Ramos (cell line): ENCODE measurements around the gene LYL1.
"Not testable (repeated sequence)": the region's sequence is repeated elsewhere in the genome, so short reads cannot be mapped to it uniquely, and the experiment has no call there.

Source experiments
- in situ Hi-C: fragments of 300-500 bp; cut with MboI; formaldehyde crosslinking; loops from one replicate; pipeline ENCODE4 v1.14.3; 2022; ENCODE audit warnings: low sequenced_read_pairs; ENCODE audit not compliant: unreplicated experiment

Gene LYL1

DNA sequence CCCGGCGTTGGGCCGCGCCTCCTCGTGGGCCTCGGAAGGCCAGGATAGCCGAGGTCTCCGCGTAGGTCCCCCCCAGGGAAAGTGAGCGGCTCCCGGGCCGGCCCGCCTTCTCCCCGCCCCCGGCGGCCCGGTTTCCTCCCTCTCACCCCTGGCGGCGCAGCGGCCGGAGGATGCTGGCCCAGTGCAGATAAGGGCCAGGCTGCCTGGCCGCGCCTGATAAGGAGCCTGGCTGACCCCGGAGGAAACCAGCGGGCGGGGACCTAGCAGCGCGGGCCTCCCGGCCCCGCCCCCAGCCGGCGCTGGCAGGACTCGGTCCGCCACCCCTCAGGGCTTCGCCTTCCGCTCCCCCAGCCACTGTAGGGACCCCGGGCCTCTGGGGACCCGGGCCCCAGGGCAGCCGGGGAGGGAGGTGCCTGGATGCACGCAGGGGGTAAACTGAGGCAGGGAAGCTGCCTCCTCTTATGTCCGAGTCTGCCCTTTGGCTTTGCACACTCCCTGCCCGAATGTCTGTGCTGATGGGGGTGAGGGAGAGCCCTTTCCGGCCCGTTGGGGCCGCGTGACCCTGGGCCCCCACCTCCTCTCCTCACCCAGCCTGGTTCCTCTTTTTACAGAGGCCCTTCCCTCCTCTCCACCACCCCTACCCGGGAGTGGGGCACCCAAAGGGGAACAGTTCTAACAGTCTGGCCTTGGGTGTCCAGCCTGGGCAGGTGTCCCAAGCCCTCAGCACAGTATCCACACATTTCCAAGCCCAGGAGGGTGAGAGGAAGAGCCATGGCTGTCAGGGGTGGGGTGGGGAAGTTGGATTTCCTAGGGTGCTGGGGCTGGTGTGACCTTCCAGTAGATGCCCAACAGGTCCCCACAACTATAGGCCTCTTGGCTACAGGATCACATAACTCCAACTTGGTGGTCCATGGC lies at the start of gene LYL1:
LYL1 (minus strand) TSS at position 193 of the 915 bp plus-strand sequence. CDS start 1,687 bp downstream, outside the sequence.
- in situ Hi-C loops, result no loop called here

DNA sequence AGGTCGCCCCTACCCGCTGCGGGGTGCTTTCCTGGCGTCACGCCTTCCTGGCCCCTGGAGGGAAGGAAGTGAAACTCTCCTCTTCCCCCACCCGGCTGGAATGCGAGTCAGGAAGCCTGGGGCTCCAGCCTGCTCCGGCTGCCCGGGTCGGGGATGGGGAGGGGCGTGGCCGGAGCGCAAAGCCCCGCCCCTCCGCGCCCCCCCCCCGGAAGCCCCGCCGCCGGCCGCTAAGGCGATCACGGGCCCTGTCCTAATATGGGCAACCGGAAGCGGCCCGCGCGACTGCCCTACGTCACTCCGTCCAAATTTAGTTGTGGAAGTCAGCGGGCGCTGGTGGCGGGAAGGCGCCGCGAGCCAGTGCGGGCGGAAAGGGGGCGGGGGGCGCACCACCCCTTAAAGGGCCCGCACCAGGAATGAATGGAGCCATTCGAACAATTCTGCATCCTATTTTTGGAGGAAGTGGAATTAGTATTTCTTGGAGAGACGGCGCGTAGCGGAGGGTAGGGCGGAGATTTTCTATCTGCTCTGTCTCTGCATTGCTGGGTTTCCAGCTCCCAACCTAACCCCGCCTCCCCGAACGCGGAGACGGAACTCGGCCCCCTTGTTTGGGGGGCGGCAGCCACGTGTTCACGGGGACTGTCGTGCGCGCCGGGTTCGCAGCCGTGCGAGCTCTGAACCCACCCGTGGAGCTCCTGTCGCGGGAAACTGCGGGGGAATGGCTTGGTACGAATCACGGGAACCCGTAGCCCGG lies 49.1 kb upstream of the LYL1 start:
- in situ Hi-C loops, result loop anchor here (5.0 kb wide), 1 partner anchor 44 kb away; no protein-coding TSS in a partner anchor

DNA sequence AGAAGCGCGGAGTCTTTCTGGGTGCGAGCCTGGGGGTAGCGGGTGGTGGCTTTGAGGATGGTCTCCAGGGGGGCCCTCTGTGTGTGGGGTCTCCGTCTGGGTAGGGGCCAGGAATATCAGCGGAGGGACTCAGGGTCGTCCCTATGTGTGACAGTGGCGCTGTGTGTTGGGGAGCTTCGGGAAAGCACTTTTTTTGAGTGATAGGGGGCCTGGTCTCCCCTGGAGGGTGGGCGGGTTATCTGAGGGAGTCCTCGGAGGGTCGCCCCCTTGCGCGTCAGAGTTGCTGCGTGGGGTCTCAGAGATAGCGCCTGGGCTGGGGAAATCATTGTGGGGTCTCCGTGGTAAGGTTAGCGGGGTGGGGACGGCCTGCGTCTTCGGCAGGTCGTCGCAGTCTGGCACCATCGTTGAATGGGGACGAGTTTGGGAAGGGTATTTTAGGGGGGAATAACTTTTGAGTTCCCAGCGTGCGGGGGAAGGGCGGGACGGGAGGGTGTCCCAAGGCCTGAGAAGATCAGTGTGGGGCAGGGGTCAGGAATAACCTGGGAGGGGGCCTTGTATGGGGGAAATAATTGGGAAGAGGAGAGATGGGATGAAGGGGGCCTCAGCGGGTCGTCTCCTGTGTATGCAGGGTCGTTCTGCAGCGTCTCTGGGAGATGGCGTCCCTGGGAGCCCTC lies 48.4 kb upstream of the LYL1 start:
- in situ Hi-C loops, result loop anchor here (5.0 kb wide), 1 partner anchor 44 kb away; no protein-coding TSS in a partner anchor

DNA sequence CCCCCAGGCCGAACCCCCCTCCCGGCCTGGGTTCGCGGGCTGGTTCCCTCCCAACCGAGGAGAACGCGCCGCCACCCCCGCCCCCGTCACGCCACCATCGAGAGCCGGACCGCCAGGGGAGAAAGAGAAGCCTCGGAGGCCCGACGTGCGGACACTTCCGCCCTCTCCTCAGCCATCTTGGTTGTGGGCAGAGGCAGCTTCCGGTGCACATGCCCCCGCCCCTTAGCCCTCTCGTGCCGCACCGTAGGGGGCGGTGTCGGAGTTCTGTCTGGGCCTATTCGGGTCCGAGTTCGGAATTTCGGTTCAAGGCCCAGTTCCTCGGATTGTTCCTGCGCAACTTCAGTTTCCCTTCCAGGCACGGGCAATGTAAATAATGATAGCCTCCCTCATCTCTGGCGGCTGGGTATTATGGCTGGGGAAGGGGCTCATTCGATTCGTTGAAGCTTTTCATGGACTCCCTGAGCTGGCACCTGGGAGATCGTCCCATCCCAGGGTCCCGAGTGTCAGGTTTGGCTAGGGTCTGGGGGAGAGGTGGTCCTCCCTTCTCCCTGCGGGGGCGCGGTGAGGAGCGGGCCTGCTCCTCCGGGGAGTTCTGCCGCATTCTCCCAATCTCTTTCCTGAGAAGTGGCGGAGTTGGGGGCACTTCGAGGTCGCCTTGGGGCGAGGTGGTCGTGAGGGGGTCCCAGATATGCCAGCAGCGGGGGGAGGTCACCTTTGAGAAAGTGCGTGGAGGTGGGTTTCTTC lies 47.7 kb upstream of the LYL1 start, which contains the start of the genes IER2 and STX10:
IER2 (plus strand) TSS at position 225 of the 744 bp plus-strand sequence. CDS start 2,776 bp downstream, outside the sequence.
STX10 (minus strand) TSS at position 189 of the 744 bp plus-strand sequence. CDS start 202 bp downstream, outside the sequence.
- in situ Hi-C loops, result loop anchor here (5.0 kb wide), 1 partner anchor 43 kb away; no protein-coding TSS in a partner anchor

DNA sequence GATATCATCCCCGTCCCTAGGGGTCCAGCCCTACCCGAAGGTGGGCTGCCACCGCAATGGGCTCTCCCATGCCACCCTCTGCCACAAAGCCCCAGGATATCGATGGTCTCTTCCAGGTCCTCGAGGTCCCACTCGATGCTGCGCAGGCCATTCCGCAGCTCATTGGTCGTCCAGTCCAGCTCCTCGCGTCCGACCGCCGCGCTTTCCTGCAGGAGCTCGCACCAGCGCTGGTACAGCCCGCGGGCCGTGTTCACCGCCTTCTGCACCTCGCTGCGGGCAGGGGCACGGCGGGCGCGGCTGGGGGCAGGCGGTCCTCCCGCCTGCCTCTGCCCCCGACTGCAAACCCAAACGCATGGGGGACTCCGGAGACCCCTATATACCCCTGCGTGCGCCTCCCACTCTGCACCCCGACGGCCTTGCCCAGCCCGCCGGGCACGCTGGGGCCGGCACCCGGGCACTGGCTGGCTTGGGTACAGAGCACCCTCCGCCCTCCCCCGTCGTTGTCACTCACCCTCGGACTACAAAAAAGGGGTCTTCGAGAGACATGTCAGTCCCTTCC lies 47.0 kb upstream of the LYL1 start:
- in situ Hi-C loops, result loop anchor here (5.0 kb wide), 1 partner anchor 42 kb away; no protein-coding TSS in a partner anchor

DNA sequence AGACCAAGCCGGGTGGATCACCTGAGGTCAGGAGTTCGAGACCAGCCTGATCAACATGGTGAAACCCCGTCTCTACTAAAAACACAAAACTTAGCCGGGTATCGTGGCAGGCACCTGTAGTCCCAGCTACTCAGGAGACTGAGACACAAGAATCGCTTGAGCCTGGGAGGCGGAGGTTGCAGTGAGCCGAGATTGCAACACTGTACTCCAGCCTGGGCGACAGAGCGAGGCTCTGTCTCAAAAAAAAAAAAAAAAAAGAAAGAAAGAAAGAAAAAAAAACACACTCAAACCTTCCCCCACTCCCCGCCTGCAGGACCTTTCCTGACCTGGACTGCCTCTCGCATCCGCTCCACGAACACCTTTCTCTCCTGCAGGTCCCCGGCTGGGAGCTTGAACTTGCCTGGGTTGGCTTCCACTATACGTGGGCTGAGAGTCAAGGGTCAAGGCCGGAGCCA lies 46.5 kb upstream of the LYL1 start:
- in situ Hi-C loops, result not testable (repeated sequence)

DNA sequence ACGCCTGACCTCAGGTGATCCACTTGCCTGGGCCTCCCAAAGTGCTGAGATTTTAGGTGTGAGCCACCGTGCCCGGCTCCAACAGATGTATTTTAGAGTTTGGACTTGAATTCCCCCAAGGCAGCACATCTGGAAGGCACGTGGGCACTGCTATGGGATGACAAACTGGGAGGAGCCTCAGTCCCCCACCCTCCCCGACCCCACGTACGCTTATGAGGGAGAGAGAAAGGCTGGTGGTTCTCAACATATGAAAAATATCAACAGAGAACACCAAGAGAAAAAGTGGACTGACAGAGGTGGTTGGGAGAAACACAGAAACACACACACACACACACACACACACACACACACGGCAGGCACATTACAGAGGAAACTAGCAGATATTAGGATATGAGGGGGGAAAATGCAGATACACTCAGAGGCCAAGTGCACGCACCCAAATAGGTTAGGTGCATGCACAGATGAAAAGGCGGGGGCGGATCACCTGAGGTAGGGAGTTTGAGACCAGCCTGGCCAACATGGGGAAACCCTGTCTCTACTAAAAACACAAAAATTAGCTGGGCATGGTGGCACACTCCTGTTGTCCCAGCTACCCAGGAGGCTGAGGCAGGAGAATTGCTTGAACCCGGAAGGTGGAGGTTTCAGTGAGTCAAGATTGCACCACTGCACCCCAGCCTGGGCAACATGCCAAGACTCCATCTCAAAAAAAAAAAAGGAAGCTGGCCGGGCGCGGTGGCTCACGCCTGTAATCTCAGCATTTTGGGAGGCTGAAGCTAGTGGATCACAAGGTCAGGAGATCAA lies 44.3 kb upstream of the LYL1 start:
- in situ Hi-C loops, result no loop called here

DNA sequence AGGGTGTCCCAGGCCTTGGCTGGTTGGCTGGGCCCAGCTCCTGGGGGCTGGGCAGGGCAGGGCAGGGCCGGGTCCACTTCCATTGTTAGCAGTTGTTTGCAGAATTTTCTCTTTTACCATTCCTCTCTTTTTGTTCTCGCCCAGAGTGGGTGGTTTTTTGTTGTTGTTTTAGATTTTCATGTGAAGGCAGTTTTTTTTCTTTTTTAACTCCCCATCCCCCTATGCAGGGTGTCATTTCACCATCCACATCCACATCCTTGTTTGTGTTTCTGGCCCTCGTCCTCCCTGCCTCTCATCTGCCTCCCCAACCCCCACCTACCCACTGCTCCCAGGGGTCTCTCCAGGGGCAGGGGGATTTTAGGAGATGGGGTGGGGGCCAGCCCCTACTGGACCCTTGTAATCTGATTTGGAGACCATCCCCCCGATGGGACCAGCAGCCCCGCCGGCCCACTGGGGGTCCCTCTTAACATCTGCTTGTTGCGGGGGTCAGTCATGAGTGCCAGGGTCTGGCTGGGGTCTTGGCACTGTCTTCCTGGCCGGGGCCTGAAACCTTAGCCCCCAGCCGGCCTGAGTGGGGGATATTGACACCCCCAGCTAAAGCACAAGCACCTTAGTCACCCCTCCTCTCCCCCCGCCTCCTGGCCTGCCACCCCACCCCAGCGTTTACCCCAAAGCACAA lies 37.1 kb upstream of the LYL1 start:
- in situ Hi-C loops, result no loop called here

DNA sequence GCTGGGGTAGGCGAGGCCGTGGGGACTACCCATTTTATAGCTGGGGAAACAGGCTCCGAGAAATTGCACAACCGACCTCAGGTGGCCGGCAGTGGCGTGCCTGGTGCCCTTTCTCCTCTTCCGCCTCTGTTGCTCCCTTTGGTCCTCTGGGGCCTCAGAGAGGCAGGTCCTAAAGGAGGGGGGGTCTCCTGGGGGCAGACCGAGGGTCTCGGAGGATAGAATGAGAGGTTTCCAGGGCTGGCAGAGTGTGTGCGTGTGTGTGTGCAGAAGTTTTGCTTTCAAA lies 36.2 kb upstream of the LYL1 start:
- in situ Hi-C loops, result no loop called here

DNA sequence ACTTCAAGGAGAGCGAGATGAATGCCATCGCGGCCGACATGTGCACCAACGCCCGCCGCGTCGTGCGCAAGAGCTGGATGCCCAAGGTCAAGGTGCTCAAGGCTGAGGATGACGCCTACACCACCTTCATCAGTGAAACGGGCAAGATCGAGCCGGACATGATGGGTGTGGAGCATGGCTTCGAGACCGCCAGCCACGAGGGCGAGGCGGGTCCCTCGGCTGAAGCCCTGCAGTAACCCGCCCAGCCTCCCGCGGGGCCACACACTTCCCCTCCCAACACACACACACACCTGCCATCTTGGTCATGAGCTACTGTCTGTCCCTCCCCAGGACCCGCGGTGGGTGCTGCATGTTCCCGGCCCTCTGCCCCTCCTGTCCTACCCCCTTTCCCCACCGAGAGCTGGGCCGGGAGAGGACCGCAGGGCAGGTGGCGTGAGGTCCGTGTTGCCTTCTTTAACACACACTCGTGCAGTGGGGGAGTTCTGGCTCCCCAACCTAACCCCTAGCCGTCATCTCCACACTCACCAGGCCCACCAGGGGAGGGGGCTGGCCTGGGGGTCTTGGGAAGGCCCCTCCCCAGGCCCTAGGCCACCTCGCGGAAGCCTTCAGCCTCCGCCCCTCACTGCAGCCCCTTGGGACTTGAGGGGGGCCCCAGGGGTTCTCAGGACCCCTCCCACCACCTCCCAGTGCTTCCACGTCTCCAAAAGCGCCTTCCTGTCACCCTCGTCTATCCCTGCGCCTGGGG lies 35.7 kb upstream of the LYL1 start:
- in situ Hi-C loops, result no loop called here

DNA sequence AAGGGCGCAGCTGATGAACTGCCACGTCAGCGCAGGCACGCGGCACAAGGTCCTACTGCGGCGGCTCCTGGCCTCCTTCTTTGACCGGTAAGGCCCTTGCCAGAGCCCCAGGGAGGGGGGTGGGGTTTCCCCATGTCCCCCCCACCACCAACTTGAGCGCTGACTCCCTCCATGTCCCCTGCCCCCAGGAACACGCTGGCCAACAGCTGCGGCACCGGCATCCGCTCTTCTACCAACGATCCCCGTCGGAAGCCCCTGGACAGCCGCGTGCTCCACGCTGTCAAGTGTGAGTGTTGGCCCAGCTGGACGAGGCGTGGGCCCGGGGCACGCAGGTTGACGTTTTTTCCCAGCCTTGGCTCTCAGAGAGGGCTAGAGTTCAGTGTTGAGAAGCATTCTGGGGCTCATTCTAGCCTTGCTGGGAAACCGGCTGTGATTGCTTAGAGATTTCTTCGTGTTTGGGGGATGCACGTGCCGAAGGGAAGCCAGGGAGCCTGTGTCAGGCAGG lies 34.7 kb upstream of the LYL1 start:
- in situ Hi-C loops, result no loop called here

DNA sequence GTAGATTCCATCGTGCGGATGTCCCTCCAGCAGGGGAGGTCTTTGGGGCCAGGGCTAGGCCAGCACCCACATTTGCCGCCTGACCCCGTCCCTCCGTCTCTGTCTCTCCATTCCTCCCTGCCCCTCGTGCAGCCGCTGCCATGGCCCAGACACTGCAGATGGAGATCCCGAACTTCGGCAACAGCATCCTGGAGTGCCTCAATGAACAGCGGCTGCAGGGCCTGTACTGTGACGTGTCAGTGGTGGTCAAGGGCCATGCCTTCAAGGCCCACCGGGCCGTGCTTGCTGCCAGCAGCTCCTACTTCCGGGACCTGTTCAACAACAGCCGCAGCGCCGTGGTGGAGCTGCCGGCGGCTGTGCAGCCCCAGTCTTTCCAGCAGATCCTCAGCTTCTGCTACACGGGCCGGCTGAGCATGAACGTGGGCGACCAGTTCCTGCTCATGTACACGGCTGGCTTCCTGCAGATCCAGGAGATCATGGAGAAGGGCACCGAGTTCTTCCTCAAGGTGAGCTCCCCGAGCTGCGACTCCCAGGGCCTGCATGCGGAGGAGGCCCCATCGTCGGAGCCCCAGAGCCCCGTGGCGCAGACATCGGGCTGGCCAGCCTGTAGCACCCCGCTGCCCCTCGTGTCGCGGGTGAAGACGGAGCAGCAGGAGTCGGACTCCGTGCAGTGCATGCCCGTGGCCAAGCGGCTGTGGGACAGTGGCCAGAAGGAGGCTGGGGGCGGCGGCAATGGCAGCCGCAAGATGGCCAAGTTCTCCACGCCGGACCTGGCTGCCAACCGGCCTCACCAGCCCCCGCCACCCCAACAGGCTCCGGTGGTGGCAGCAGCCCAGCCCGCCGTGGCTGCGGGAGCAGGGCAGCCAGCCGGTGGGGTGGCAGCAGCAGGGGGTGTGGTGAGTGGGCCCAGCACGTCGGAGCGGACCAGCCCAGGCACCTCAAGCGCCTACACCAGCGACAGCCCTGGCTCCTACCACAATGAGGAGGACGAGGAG lies 32.7 kb upstream of the LYL1 start:
- in situ Hi-C loops, result no loop called here

DNA sequence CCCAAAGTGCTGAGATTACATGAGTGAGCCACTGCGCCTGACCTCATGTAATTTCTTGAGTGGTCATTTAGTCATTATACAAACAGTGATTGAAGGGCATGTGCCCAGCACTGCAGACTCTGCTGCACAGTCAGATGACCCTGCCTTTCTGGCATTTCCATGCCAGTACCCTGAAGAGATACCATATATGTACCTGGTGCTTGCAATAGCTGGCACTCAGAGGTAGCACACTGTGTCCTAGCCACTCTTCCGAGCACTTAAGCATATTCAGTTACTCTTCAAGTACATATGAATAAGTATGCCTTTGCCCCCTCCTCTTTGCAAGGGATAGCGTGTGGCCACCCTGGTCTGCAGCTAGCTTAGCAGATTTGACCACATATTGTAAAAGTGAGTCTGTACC lies 32.0 kb upstream of the LYL1 start:
- in situ Hi-C loops, result no loop called here

DNA sequence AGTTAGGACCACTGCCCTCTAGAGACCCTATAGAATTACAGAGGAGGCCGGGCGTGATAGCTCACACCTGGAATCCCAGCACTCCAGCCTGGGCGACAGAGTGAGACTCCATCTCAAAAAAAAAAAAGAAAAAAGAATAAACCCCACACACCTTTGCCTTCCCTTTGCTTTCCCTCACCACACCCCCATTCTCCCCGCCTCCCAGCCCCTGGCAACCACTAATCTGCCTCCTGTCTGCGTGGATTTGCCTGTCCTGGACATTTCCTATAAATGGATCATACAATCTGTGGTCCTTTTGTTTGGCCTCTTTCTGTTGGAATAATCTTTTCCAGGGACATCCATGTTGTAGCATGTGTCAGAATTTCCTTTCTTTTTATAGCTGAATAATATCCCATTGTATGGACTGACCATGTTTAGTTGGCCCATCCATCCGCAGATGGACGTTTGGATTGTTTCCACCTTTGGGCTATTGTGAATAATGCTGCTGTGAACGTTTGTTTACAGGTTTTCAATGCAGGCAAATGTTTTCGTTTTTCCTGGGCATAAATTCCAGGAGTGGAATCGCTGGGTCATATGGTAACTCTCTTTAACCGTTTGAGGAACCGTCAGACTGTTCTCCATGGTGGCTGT lies 30.7 kb upstream of the LYL1 start:
- in situ Hi-C loops, result no loop called here

DNA sequence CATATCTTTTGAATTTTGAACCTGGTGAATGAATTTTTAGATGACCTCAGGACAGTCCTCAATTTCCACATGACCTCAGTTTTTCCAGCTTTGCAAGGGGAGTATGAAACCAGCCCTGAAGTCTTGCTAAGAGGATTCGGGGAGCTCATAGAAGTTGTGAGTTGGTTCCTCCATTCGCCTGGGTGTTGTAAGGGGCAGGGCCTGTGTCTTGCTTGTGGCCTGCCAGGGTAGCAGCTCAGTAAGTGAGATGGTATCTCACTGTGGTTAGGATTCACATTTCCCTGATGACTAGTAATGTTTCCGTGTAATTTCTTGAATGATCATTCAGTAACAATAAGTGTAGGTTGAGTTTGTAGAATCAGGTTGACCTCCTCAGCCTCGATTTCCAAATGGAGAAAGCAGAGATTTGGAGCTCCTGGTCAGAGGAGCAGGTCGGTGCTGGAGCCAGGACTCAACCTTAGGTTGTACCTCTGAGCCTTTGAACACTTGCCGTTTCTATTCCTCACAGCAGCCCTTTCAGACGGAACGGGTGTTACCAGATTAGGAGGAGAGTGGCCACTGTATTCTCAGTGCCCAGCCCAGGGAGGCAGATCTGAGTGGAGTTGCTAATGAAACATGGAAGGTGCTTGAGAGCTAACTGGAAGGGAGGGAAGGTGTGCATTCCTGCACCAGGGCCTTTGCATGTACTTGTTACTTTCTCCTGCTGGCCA lies 30.0 kb upstream of the LYL1 start:
- in situ Hi-C loops, result no loop called here
